ENCODE data around the gene TOP2B. TPM values are rescaled to one million over a fixed set of nuclear protein-coding genes. Genes with fewer than 3 reads are reported as not detected.

The TOP2B gene
- total and polyA plus RNA-seq, 8 donors, result 92.7 to 310 (median 256) TPM

- intact Hi-C loops (cut with DNase I), result no loop called here
These were observed 101.1 kb downstream of the TOP2B start for GRCh38 chr3:25563601-25564000.

GRCh38 chr3:25558796-25559195, 105.9 kb downstream of the TOP2B start:
- DNase-seq, result no peak
- Histone ChIP-seq H3K4me1 (peaks cover 5 to 13% of the 10 kb centered on the region in 2 donors), H3K27me3 (no peaks in the 10 kb centered on the region), H3K36me3 (no peaks in the 10 kb centered on the region), H3K4me3 (no peak overlapping the region), H3K9me3 (no peaks in the 10 kb centered on the region), H3K27ac (peak overlapping the region in 1 of 2 donors; percentile 24)
- TF ChIP-seq CTCF (IDR thresholded peaks at IDR 0.05), result no peak
- ATAC-seq, result no peak
- intact Hi-C loops (cut with DNase I), result no loop called here

More at GRCh38 chr3:25563601-25564000, 101.1 kb downstream of the TOP2B start:
- no peak for TF ChIP-seq CTCF (IDR thresholded peaks at IDR 0.05)
- Histone ChIP-seq H3K27me3 (no peaks in the 10 kb centered on the region), H3K4me3 (no peak overlapping the region), H3K36me3 (no peaks in the 10 kb centered on the region), H3K9me3 (no peaks in the 10 kb centered on the region), H3K27ac (no peak overlapping the region), H3K4me1 (no peaks in the 10 kb centered on the region)
- ATAC-seq, result no peak
- no peak for DNase-seq

GRCh38 chr3:25558121-25558520, 106.6 kb downstream of the TOP2B start:
- H3K4me3 ChIP-seq, result no peak overlapping the region
- ATAC-seq (peak; percentile 50), DNase-seq (peak in 2 of 4 donors; percentile 83 to 89)
- H3K27ac ChIP-seq, result peak overlapping the region in 1 of 2 donors; percentile 24
- intact Hi-C loops (cut with DNase I), result no loop called here
- no peaks in the 10 kb centered on the region for H3K9me3 ChIP-seq
- no peaks in the 10 kb centered on the region for H3K27me3 ChIP-seq
- peaks cover 5 to 13% of the 10 kb centered on the region in 2 donors for H3K4me1 ChIP-seq
- TF ChIP-seq CTCF (IDR thresholded peaks at IDR 0.05), result no peak
- H3K36me3 ChIP-seq, result no peaks in the 10 kb centered on the region

GRCh38 chr3:25557694-25558093, 107.0 kb downstream of the TOP2B start:
- DNase-seq (no peak), ATAC-seq (peak; percentile 65)
- TF ChIP-seq CTCF (IDR thresholded peaks at IDR 0.05), result no peak
- Histone ChIP-seq H3K4me3 (no peak overlapping the region), H3K9me3 (no peaks in the 10 kb centered on the region), H3K27me3 (no peaks in the 10 kb centered on the region), H3K27ac (peak overlapping the region in 1 of 2 donors; percentile 53), H3K36me3 (no peaks in the 10 kb centered on the region), H3K4me1 (peaks cover 5 to 13% of the 10 kb centered on the region in 2 donors)
- intact Hi-C loops (cut with DNase I), result no loop called here

- H3K27ac ChIP-seq, result no peak overlapping the region
- intact Hi-C loops (cut with DNase I), result no loop called here
- TF ChIP-seq CTCF (IDR thresholded peaks at IDR 0.05), result no peak
These were observed 108.3 kb downstream of the TOP2B start for GRCh38 chr3:25556447-25556846.

More at GRCh38 chr3:25556447-25556846, 108.3 kb downstream of the TOP2B start:
- DNase-seq (no peak), ATAC-seq (no peak)
- H3K4me1 ChIP-seq, result peaks cover 5 to 13% of the 10 kb centered on the region in 2 donors
- H3K27me3 ChIP-seq, result no peaks in the 10 kb centered on the region
- H3K9me3 ChIP-seq, result no peaks in the 10 kb centered on the region
- no peak overlapping the region for H3K4me3 ChIP-seq
- no peaks in the 10 kb centered on the region for H3K36me3 ChIP-seq

Measured in left lung (tissue), 10 donors.